PC-3 (cell line): ENCODE data around the gene SIL1.

Experiments used
- CTCF ChIP-seq: fragments of 300-600 bp; sonication (generic); conservative IDR thresholded peaks from 2 replicates; pipeline ENCODE4 v1.5.1; 2017; ENCODE audit warnings: antibody characterized with exemption, low read depth, mild to moderate bottlenecking, low read length
- EZH2 ChIP-seq: fragments of 300-600 bp; sonication (generic); IDR thresholded peaks from one replicate; pipeline ENCODE4 v1.6.1; 2017; ENCODE audit warnings: antibody characterized with exemption, mild to moderate bottlenecking, low read length; ENCODE audit not compliant: unreplicated experiment
- EZH2phosphoT487 ChIP-seq: fragments of 300-600 bp; sonication (generic); IDR thresholded peaks from 2 replicates; pipeline ENCODE4 v1.6.1; 2018; ENCODE audit warnings: mild to moderate bottlenecking, antibody characterized with exemption, low read length, borderline replicate concordance

- TF ChIP-seq EZH2 (no peak), CTCF (no peak), EZH2phosphoT487 (no peak)
These were observed 193.5 kb downstream of the SIL1 start for GRCh38 chr5:139004374-139005307.
